Tibial nerve (tissue), 4 donors: ENCODE data around the gene GTF2H4. TPM values are rescaled to one million over a fixed set of nuclear protein-coding genes. Genes with fewer than 3 reads are reported as not detected.

ENCODE experiments used
- DNase-seq, 2 donors: peaks; one replicate each; pipeline ENCODE4 v3.0.0-alpha.2; 2019; ENCODE audit warnings: low spot score in 2 of 2
- H3K27ac ChIP-seq, 4 donors: fragments of 200-600 bp; sonication (generic) in 3 of 4; one replicate each; pipeline ENCODE4 v1.5.1; 2017 to 2019; ENCODE audit warnings: mild to moderate bottlenecking in 1 of 4
- H3K27me3 ChIP-seq, 2 donors: fragments of 200-600 bp; sonication (generic) in 1 of 2; one replicate each; pipeline versions ENCODE4 v1.5.1 to v1.6.0; 2017 to 2019
- H3K36me3 ChIP-seq, 3 donors: fragments of 200-600 bp; sonication (generic); one replicate each; pipeline ENCODE4 v1.5.1; 2018 to 2019
- H3K4me1 ChIP-seq, 4 donors: fragments of 200-600 bp; sonication (generic) in 3 of 4; one replicate each; pipeline ENCODE4 v1.5.1; 2017 to 2019
- H3K4me3 ChIP-seq, 4 donors: fragments of 200-600 bp; sonication (generic) in 3 of 4; one replicate each; pipeline ENCODE4 v1.5.1; 2017 to 2019; ENCODE audit warnings: mild to moderate bottlenecking in 1 of 4, moderate library complexity in 1 of 4
- H3K9me3 ChIP-seq, 4 donors: fragments of 200-600 bp; sonication (generic) in 3 of 4; one replicate each; pipeline ENCODE4 v1.5.1; 2017 to 2019
- EP300 ChIP-seq, 2 donors: sonication (generic); formaldehyde crosslinking; IDR thresholded peaks; one replicate each; pipeline ENCODE4 v1.6.1; 2017; ENCODE audit warnings: antibody characterized with exemption in 2 of 2, mild to moderate bottlenecking in 1 of 2
- POLR2A ChIP-seq, 2 donors: fragments of 450-650 bp; IDR thresholded peaks; one replicate each; pipeline ENCODE4 v1.6.1; 2017; ENCODE audit warnings: antibody characterized with exemption in 2 of 2, mild to moderate bottlenecking in 2 of 2, moderate library complexity in 2 of 2
- WGBS, 2 donors: methylation state at CpG; one replicate each; pipeline ENCODE4 v1.1.5; 2018; 5-methylcytosine and 5-hydroxymethylcytosine counted together
- total RNA-seq, 4 donors: library from RNA; depleted of rRNA; stranded (reverse); fragments of >200 nt; gene quantifications; one replicate each; pipeline ENCODE4 v1.1.0, GENCODE V29; 2016
- TF ChIP-seq, protein P1 (sequence below), 5 experiments: fragments of 200-600 bp in 3 of 5; fragments of 450-650 bp in 2 of 5; sonication (generic) in 3 of 5; IDR thresholded peaks; one replicate each; pipeline ENCODE4 v1.5.1; 2016 to 2019; ENCODE audit warnings: antibody characterized with exemption in 5 of 5, mild to moderate bottlenecking in 3 of 5, moderate library complexity in 2 of 5

GTF2H4 gene
- total RNA-seq, 4 donors from 2014 or later = 2.2 to 25.2 (median 10.1) TPM

DNA sequence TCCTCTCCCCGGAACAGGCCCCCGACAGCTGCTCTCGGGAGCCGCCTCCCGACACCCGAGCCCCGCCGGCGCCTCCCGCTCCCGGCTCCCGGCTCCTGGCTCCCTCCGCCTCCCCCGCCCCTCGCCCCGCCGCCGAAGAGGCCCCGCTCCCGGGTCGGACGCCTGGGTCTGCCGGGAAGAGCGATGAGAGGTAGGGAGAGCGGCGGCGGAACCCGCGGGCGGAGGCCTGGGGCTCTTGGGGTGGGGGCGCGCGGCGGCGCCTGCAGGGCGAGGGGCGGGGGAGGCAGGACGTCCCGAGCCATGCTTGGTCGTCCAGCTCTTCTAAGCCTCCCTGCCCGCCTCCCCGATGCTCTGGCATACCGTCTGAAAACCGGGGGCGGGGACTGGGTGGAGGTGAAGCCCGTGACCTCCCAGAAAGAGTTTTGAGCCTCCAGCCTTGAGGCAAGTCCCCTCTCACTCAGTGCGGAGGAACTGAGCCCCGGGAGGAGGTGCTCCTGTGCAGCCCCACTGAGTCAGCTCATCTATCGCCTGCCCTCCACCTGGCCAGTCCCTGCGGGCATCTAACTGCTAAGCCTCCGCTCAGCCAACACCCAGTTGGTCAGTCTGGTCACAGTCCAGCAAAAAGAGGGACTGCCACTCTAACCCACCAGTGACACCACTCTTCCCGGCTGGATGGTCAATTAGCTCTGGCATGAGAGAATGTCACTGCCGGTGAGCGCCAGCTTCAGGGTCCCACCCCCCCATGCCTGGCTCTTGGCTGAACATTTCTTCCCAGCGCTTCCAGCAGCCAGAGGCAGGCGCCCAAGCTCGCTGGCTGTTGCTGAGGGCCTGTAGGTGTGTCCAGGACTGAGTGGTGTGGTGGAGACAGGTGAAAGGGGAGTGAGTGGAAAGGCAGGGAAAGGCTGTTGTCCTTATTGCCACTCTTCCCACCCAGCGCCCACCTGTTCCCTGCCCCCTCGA lies 23.2 kb upstream of the GTF2H4 start:
- no peak for DNase-seq

GRCh38 chr6:30885481-30885998 lies 22.5 kb upstream of the GTF2H4 start:
- Histone ChIP-seq H3K9me3 (no peaks in the 10 kb centered on the region), H3K27me3 (no peaks in the 10 kb centered on the region), H3K4me3 (peak overlapping the region; percentile 66 to 83 (median 76)), H3K4me1 (peaks cover 0 to 76% (median 53%) of the 10 kb centered on the region in 4 donors), H3K36me3 (peaks cover 0 to 13% (median 3%) of the 10 kb centered on the region in 3 donors), H3K27ac (peak overlapping the region; percentile 87 to 98 (median 94))
- 22 to 29% methylated on average over 7 of the region's 7 CpGs for WGBS, 2 donors
- no peak for DNase-seq
- TF ChIP-seq POLR2A (IDR thresholded peaks at IDR 0.05) (no peak), EP300 (IDR thresholded peaks at IDR 0.05) (no peak)
- TF ChIP-seq, protein P1, sequence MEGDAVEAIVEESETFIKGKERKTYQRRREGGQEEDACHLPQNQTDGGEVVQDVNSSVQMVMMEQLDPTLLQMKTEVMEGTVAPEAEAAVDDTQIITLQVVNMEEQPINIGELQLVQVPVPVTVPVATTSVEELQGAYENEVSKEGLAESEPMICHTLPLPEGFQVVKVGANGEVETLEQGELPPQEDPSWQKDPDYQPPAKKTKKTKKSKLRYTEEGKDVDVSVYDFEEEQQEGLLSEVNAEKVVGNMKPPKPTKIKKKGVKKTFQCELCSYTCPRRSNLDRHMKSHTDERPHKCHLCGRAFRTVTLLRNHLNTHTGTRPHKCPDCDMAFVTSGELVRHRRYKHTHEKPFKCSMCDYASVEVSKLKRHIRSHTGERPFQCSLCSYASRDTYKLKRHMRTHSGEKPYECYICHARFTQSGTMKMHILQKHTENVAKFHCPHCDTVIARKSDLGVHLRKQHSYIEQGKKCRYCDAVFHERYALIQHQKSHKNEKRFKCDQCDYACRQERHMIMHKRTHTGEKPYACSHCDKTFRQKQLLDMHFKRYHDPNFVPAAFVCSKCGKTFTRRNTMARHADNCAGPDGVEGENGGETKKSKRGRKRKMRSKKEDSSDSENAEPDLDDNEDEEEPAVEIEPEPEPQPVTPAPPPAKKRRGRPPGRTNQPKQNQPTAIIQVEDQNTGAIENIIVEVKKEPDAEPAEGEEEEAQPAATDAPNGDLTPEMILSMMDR (IDR thresholded peaks at IDR 0.05) = no peak

More for the DNA sequence above, 23.2 kb upstream of the GTF2H4 start:
- Histone ChIP-seq H3K9me3 (no peaks in the 10 kb centered on the region), H3K27ac (peak overlapping the region; percentile 87 to 98 (median 94)), H3K4me3 (peak overlapping the region; percentile 66 to 83 (median 76)), H3K4me1 (peaks cover 0 to 69% (median 50%) of the 10 kb centered on the region in 4 donors), H3K36me3 (peaks cover 0 to 8% (median 1%) of the 10 kb centered on the region in 3 donors), H3K27me3 (no peaks in the 10 kb centered on the region)
- no peak for TF ChIP-seq EP300 (IDR thresholded peaks at IDR 0.05)
- TF ChIP-seq, protein P1 (IDR thresholded peaks at IDR 0.05) = no peak
- no peak for TF ChIP-seq POLR2A (IDR thresholded peaks at IDR 0.05)
- WGBS, 2 donors = 5 to 7% methylated on average over 32 to 34 of the region's 59 CpGs

DNA sequence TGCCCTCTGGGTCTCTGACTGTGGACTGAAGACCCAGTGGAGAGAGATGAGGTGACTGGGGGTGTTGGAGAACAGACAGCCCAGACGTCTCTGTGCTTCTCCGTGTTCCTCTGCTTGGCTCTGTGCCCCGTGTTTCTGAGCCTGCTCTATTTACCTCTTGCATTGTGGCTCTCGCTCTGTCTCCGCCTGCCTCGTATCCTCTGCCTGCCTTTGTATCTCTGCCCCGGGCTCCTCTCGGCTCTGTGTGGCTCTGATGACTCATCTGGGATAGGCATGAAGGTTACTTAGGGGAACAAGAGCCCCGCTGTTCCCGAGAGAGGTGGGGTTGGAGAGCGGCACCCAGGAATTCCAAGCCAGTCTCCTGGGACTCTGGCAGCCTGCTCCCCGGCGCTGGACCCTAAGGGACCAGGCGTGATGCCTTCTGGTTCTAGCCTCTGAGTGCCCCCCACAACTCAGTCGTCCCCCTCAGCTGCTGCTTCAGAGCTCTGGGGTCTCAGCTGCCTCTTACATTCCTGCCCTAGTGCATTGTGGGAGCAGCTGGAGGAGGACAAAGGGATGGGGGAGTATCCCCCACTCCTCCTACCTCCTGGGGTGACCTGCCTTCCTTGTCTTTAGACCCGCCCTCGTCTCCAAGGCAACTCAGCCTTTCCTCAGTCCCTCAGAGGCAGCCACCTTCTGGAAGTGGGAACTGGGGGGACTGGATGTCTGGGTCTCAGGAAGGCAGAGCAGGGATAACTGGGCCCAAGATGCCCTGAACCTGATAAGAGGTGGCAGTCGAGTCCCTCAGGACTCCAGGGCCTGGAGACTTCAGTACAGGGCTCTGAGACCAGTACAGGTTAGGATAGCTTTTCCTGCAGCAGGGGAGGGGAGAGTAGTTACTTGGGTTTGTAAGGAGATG lies 21.8 kb upstream of the GTF2H4 start:
- WGBS, 2 donors = 18 to 34% methylated on average over 12 to 14 of the region's 18 CpGs
- no peak for DNase-seq
- H3K27ac ChIP-seq = peak overlapping the region; percentile 87 to 98 (median 94)

GRCh38 chr6:30886897-30887255 lies 21.1 kb upstream of the GTF2H4 start:
- Histone ChIP-seq H3K9me3 (no peaks in the 10 kb centered on the region), H3K36me3 (peaks cover 0 to 23% (median 3%) of the 10 kb centered on the region in 3 donors), H3K27me3 (no peaks in the 10 kb centered on the region), H3K27ac (peak overlapping the region in 3 of 4 donors; percentile 91 to 98 (median 96)), H3K4me3 (no peak overlapping the region), H3K4me1 (peaks cover 0 to 79% (median 55%) of the 10 kb centered on the region in 4 donors)
- no peak for DNase-seq
- no peak for TF ChIP-seq POLR2A (IDR thresholded peaks at IDR 0.05)
- TF ChIP-seq, protein P1 (IDR thresholded peaks at IDR 0.05) = no peak
- TF ChIP-seq EP300 (IDR thresholded peaks at IDR 0.05) = no peak

More for the DNA sequence above, 21.8 kb upstream of the GTF2H4 start:
- peak overlapping the region; percentile 11 to 83 (median 72) for H3K4me3 ChIP-seq
- TF ChIP-seq EP300 (IDR thresholded peaks at IDR 0.05) = no peak
- no peak for TF ChIP-seq POLR2A (IDR thresholded peaks at IDR 0.05)
- TF ChIP-seq, protein P1 (IDR thresholded peaks at IDR 0.05) = no peak
- H3K9me3 ChIP-seq = no peaks in the 10 kb centered on the region
- peaks cover 0 to 79% (median 55%) of the 10 kb centered on the region in 4 donors for H3K4me1 ChIP-seq
- H3K36me3 ChIP-seq = peaks cover 0 to 19% (median 3%) of the 10 kb centered on the region in 3 donors
- no peaks in the 10 kb centered on the region for H3K27me3 ChIP-seq
